HepG2 (cell line): ENCODE measurements around the gene BPGM. TPM values are rescaled to one million over a fixed set of nuclear protein-coding genes. Genes with fewer than 3 reads are reported as not detected.

Experiments
- polyA plus RNA-seq, 8 experiments: library from polyadenylated mRNA; depleted of rRNA in 3 of 8; stranded (reverse) in 7 of 8; unstranded in 1 of 8; fragments of >200 nt; fragmentation: Illumina TruSeq in 4 of 8; extraction: Trizol in 4 of 8; gene quantifications; 2 replicates each; pipeline versions ENCODE4 v1.2.1 to v1.2.3, GENCODE V29; 2011 to 2016; ENCODE audit warnings: low read depth in 4 of 8, missing spikeins in 1 of 8, mixed read lengths in 1 of 8; ENCODE audit not compliant: insufficient read depth in 1 of 8
- total RNA-seq, 5 experiments: library from RNA; depleted of rRNA; stranded (reverse); fragments of >200 nt; fragmentation: Illumina TruSeq; extraction: Trizol; gene quantifications; 2 replicates each; pipeline ENCODE4 v1.2.3, GENCODE V29; 2016; ENCODE audit warnings: low read depth in 1 of 5
- TF ChIP-seq, protein P1 (sequence below), 2 experiments: fragments of 450-650 bp in 1 of 2; sonication (generic) in 1 of 2; formaldehyde crosslinking in 1 of 2; IDR thresholded peaks; 2 replicates each; pipeline versions ENCODE4 v1.6.1 to v1.8.0; 2016 to 2022; ENCODE audit warnings: antibody characterized with exemption in 1 of 2, mild to moderate bottlenecking in 1 of 2, missing genetic modification reagents in 1 of 2

Gene BPGM
- total and polyA plus RNA-seq, 2 of the 13 experiments (the other 11 are each of a cell fraction or from before 2014, with no cell fraction given): 4.0 to 7.5 TPM

DNA sequence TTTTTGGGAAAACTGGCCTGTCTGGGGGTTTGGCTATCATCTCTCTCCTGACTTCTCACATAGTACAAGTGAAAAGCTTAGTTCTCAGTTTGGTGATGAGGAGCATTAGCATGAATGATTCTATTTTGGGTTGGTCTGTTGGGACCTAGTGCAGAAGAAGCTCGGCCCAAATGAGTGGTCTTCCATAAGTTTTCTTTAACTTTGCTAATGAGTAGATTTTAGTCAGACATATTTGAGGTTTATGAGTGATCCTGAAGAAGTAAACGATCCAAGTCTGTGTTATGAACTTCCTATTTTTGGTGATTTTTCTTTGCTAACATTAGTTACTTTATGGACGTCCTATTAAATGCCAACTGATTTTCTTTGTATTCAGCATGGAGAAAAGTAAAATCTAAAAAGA is 81.1 kb downstream of the BPGM start (continued):
- TF ChIP-seq, protein P1, sequence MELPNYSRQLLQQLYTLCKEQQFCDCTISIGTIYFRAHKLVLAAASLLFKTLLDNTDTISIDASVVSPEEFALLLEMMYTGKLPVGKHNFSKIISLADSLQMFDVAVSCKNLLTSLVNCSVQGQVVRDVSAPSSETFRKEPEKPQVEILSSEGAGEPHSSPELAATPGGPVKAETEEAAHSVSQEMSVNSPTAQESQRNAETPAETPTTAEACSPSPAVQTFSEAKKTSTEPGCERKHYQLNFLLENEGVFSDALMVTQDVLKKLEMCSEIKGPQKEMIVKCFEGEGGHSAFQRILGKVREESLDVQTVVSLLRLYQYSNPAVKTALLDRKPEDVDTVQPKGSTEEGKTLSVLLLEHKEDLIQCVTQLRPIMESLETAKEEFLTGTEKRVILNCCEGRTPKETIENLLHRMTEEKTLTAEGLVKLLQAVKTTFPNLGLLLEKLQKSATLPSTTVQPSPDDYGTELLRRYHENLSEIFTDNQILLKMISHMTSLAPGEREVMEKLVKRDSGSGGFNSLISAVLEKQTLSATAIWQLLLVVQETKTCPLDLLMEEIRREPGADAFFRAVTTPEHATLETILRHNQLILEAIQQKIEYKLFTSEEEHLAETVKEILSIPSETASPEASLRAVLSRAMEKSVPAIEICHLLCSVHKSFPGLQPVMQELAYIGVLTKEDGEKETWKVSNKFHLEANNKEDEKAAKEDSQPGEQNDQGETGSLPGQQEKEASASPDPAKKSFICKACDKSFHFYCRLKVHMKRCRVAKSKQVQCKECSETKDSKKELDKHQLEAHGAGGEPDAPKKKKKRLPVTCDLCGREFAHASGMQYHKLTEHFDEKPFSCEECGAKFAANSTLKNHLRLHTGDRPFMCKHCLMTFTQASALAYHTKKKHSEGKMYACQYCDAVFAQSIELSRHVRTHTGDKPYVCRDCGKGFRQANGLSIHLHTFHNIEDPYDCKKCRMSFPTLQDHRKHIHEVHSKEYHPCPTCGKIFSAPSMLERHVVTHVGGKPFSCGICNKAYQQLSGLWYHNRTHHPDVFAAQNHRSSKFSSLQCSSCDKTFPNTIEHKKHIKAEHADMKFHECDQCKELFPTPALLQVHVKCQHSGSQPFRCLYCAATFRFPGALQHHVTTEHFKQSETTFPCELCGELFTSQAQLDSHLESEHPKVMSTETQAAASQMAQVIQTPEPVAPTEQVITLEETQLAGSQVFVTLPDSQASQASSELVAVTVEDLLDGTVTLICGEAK (IDR thresholded peaks at IDR 0.05): no peak
- TF ChIP-seq, protein P1 (CRISPR knock-in tag; IDR thresholded peaks at IDR 0.05): no peak

Other genes starting within 250 kb of the BPGM start
- 89.9 and 123 TPM in 2 replicates for gene AKR1B1, start 187.8 kb upstream of the BPGM start, total RNA-seq (2016; rRNA removed; fragmentation: Illumina TruSeq; extraction: Trizol)
- gene AKR1B1, start 187.8 kb upstream of the BPGM start, polyA plus RNA-seq (2011; rRNA removed): 110 and 133 TPM in 2 replicates
- 124 and 175 TPM in 2 replicates for gene AKR1B10, start 119.3 kb upstream of the BPGM start, total RNA-seq (2016; rRNA removed; fragmentation: Illumina TruSeq; extraction: Trizol)
- gene AKR1B10, start 119.3 kb upstream of the BPGM start, polyA plus RNA-seq (2011; rRNA removed): 8.8 and 14.2 TPM in 2 replicates
- gene AKR1B15, start 97.7 kb upstream of the BPGM start, total RNA-seq (2016; rRNA removed; fragmentation: Illumina TruSeq; extraction: Trizol): 0.77 and 1.2 TPM in 2 replicates
- gene AKR1B15, start 97.7 kb upstream of the BPGM start, polyA plus RNA-seq (2011; rRNA removed): not detected in 2 replicates
- gene CALD1, start 132.8 kb downstream of the BPGM start, total RNA-seq (2016; rRNA removed; fragmentation: Illumina TruSeq; extraction: Trizol): 61.2 and 112 TPM in 2 replicates
- gene CALD1, start 132.8 kb downstream of the BPGM start, polyA plus RNA-seq (2011; rRNA removed): 40.5 and 53.0 TPM in 2 replicates